GM21737 (cell line): Measurements from ENCODE around the gene ENPEP.

Experiments
- ATAC-seq: cut with Tn5 transposase; IDR thresholded peaks from one replicate; pipeline ENCODE4 v1.9.1; 2021; ENCODE audit warnings: mild to moderate bottlenecking, moderate library complexity; ENCODE audit not compliant: unreplicated experiment

Gene ENPEP

GRCh38 chr4:110596431-110596830 is 120.5 kb downstream of the ENPEP start:
- no peak for ATAC-seq

- no peak for ATAC-seq
Measured at GRCh38 chr4:110597582-110597981, 121.6 kb downstream of the ENPEP start.

DNA sequence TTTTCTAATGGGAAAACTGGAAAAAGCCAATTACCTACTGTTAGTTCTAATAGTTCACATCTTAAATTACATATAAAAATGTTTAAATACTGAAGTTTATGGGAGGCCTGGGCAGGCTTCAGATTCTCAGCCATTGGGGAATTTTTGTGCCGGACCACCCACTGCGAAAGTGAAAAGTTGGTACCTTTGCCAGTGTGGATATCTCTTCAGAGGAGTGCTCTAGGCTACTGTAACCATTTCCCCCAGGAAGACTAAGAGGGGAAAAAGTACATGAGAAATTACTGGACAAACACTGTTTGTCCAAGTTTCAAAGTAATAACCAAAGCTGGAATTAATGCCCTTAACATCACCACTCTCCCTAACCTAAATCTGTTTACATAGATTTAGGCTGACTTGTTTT is 126.1 kb downstream of the ENPEP start:
- no peak for ATAC-seq

DNA sequence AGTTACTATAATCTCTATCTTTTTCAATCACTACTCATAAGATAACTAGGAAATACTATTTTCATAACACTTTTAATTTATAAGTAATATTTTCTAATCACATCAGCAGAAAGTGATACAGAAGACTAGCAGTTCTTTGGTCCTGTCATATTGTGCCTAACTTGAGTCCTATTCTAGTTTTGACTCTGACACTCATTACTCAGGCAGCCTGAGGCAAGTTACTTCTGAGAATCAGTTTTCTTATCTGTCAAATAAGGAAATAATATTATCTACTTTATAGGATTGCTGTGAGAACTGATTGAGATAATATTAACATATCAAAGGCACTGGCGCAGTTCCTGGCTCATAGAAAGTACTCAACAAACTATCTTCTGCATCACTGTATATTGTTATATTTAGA is 129.1 kb downstream of the ENPEP start:
- no peak for ATAC-seq

DNA sequence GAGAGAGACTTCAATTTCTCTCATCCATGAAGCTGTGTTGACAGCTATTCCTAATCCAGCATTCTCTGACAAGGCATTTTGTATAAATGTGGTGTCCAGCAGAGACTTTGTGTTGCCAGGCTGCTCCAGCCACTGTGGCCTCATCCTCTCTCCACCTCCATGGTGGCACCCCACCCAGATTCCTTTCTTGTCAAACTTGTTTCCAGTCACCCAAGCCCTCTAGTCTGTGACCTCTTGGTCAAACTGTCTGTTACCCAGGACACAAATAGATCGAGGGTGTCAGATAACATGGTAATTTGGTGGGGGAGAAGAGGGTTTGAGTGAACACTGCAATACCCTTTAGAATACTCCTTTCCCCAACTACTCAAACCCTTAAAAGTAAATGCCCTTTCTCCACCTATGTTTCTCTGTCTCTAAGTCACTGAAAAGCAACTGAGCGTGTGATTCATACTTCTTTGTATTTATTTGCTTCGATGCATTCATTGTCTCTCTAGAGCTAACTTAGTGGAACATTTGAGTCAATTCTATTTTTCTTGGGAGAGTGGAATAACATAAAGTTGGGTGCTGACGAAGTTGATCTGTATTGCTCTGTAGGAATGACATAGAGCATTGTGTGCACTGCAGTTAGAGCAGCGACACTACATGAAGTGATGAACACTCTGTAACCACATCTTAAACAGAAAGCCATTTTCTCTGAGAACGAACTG is 133.2 kb downstream of the ENPEP start:
- ATAC-seq = no peak

DNA sequence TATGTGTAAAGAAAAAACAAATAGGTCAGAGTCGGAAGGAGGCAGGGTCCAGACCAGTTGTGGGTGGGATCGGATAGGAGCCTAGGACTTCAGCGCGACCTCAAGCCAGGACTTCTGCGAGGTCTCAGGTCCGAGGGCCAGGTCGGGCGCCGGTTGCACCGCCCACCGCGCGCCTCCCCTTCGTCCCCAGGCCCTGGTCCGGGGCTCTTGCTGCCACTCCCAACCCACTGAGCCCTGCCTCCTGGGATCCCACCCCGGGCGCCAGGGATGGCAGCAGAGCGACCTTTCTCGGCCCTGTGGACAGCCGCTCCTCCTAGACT is 134.6 kb downstream of the ENPEP start:
- peak; percentile 5 for ATAC-seq

DNA sequence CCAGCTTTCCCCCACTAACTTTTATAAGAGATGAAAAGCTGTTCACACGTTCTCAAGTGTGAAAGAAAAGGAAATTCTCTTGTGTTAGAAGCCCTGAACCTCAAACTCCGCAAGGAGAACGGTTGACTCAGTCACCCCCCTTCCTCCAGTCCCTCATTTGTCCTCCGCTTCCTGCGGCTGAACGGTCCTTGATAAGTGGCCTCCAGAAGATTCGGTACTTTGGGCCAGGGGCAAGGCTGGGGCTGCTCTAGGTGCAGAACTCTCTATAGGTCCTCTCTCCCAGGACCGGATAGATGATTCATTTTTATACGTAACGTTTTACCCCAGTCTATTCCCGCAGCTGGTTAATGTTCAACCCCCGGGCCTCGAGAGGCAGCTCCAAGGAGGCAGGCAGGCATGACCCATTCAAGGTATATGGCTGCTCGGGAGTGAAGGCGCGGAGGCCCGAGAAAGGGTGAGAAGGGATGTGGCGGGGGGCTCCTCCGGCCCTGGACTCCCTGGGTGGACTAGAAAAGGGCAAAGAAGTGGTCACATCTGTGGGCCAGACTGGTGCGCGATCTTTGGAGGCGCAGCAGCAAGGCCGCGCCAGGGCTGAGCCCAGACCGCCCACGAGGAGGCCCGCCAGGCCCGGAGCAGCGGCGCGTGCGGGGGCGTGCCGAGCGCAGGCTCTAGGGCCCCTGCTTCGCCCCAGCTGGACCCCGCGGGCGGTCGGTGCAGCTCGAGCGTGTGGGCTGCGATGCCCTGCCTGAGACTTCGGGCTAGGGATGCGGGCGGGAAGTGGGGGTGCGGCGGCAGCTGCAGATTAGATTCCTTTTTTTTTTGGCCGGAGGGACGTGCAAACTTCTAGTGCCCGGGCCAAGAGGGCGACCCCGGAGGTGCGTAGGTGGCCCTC is 135.2 kb downstream of the ENPEP start:
- ATAC-seq = peak; percentile 89

DNA sequence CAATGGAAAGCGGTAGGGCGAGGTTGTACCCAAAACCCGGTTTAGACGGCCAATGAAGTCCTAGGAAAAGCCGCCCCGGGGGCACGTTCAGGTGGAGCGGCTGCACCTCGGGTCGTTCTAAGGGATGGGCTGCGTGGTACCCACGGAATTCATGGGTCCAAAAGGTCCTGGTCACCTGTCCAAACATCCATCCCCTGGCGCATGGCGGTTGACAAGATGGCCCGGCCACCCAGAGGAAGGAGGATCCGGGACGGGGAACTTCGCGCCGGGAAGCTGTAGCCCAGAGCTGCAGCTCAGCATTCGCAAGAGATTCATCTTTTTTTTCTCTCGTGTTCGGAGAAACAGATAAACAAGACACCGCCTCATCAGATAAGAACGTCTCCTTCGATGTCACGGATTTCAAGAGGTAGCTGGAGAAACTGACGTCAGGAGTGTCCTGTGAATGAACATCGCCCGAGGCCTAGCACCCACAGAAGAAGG is 136.1 kb downstream of the ENPEP start:
- no peak for ATAC-seq

DNA sequence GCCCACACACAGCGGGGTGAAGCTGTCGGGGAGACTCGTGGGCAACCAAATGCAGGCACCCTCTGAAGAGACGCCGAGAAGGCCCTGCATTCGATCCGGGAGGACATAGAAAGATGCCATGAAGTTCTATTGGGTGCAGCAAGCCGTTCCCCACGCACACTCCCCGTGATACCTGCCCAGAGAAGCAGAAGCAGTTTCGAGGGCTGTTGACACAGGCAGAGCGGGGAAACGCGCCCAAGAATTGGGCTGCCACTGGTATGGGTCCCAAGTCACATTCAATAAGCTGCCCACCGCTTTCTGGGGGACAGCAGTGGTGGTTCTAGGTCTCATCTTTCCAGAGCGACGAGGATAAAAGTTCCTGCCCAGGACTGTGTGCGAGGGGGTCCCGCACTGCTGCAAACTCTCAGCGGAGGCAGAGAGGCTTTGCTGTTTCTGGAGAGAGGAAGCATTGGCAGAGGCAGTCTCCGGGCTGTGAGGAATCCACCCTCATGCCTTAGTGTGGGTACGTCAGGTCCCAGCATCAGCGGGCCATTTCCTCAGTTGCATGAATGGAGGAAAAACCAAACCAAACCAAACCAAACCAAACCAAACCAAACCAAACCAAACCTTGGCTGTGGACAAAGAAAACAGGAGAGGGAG is 136.8 kb downstream of the ENPEP start:
- ATAC-seq = no peak

DNA sequence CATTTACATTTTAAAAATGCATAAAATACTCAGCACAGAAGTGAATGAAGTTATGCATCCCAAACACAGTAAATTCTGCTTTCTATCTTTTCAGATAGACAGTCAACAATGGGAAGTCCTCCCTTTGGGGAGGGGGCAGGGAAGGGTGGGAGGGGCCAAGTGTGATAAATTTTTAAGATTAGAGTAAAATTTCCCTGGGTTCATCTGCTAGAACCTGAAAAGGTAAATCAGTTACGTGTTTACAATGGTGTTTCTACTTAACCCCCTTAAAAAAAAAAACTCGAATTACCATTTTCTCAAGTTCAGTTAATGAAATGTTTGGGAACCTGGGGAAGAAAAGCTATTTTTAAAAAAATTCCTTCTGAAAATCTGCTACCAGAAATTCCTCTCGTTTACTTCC is 137.8 kb downstream of the ENPEP start:
- no peak for ATAC-seq

- ATAC-seq = no peak
Measured at GRCh38 chr4:110614173-110614963, 138.4 kb downstream of the ENPEP start.
